Measurements from ENCODE around the gene MMGT1. TPM values are rescaled to one million over a fixed set of nuclear protein-coding genes. Genes with fewer than 3 reads are reported as not detected.

The MMGT1 gene
- 28.2 and 28.3 TPM in 2 replicates for total RNA-seq (2014; rRNA removed; shearing (Covaris generic))
- 25.9 and 37.5 TPM in 2 replicates for polyA plus RNA-seq (2015; cell fraction: cytosol; rRNA removed)
- 9.0 and 11.5 TPM in 2 replicates for polyA plus RNA-seq (2015; cell fraction: nucleus; rRNA removed)

- in situ Hi-C loops (cut with HindIII; ENCODE audit: low pct_unique_long_range_greater_than_20kb, low sequenced_read_pairs): no loop called here
- peak; percentile 81 for DNase-seq (ENCODE audit: low read depth, low spot score)
Observed at GRCh38 chrX:135973548-135974278, at the start of gene MMGT1. Gene MMGT1 (minus strand): TSS chrX:135973988. CDS start chrX:135973675, 313 bp downstream.

GRCh38 chrX:136021903-136022302, 48.1 kb upstream of the MMGT1 start:
- in situ Hi-C loops (cut with HindIII; ENCODE audit: low pct_unique_long_range_greater_than_20kb, low sequenced_read_pairs): no loop called here
- no peak for DNase-seq (ENCODE audit: low read depth, low spot score)

GRCh38 chrX:136021160-136021559, 47.4 kb upstream of the MMGT1 start:
- in situ Hi-C loops (cut with HindIII; ENCODE audit: low pct_unique_long_range_greater_than_20kb, low sequenced_read_pairs): no loop called here
- no peak for DNase-seq (ENCODE audit: low read depth, low spot score)

GRCh38 chrX:136019226-136019625, 45.4 kb upstream of the MMGT1 start:
- DNase-seq (ENCODE audit: low read depth, low spot score): no peak
- in situ Hi-C loops (cut with HindIII; ENCODE audit: low pct_unique_long_range_greater_than_20kb, low sequenced_read_pairs): no loop called here

- in situ Hi-C loops (cut with HindIII; ENCODE audit: low pct_unique_long_range_greater_than_20kb, low sequenced_read_pairs): no loop called here
- no peak for DNase-seq (ENCODE audit: low read depth, low spot score)
Observed at GRCh38 chrX:136016881-136017280, 43.1 kb upstream of the MMGT1 start.

- in situ Hi-C loops (cut with HindIII; ENCODE audit: low pct_unique_long_range_greater_than_20kb, low sequenced_read_pairs): no loop called here
- DNase-seq (ENCODE audit: low read depth, low spot score): no peak
Observed at GRCh38 chrX:136015016-136015415, 41.2 kb upstream of the MMGT1 start.

- in situ Hi-C loops (cut with HindIII; ENCODE audit: low pct_unique_long_range_greater_than_20kb, low sequenced_read_pairs): no loop called here
- DNase-seq (ENCODE audit: low read depth, low spot score): no peak
Observed at GRCh38 chrX:135988245-135988644, 14.5 kb upstream of the MMGT1 start.

- no peak for DNase-seq (ENCODE audit: low read depth, low spot score)
- in situ Hi-C loops (cut with HindIII; ENCODE audit: low pct_unique_long_range_greater_than_20kb, low sequenced_read_pairs): no loop called here
Observed at GRCh38 chrX:135985973-135986310, 12.2 kb upstream of the MMGT1 start.

- DNase-seq (ENCODE audit: low read depth, low spot score): peak; percentile 71
- in situ Hi-C loops (cut with HindIII; ENCODE audit: low pct_unique_long_range_greater_than_20kb, low sequenced_read_pairs): no loop called here
Observed at GRCh38 chrX:135985157-135985972, 11.6 kb upstream of the MMGT1 start, which contains the start of gene SLC9A6. Gene SLC9A6 (plus strand): TSS chrX:135985435. CDS start chrX:135985659, 224 bp downstream.

- in situ Hi-C loops (cut with HindIII; ENCODE audit: low pct_unique_long_range_greater_than_20kb, low sequenced_read_pairs): no loop called here
Observed at GRCh38 chrX:135984791-135985156, 11.0 kb upstream of the MMGT1 start.

GRCh38 chrX:135984256-135984655, 10.5 kb upstream of the MMGT1 start:
- DNase-seq (ENCODE audit: low read depth, low spot score): peak; percentile 25
- in situ Hi-C loops (cut with HindIII; ENCODE audit: low pct_unique_long_range_greater_than_20kb, low sequenced_read_pairs): no loop called here

More at GRCh38 chrX:135984791-135985156, 11.0 kb upstream of the MMGT1 start:
- DNase-seq (ENCODE audit: low read depth, low spot score): no peak

GRCh38 chrX:135982860-135983259, 9.1 kb upstream of the MMGT1 start:
- in situ Hi-C loops (cut with HindIII; ENCODE audit: low pct_unique_long_range_greater_than_20kb, low sequenced_read_pairs): no loop called here
- DNase-seq (ENCODE audit: low read depth, low spot score): no peak

GRCh38 chrX:135981668-135982067, 7.9 kb upstream of the MMGT1 start:
- no peak for DNase-seq (ENCODE audit: low read depth, low spot score)
- in situ Hi-C loops (cut with HindIII; ENCODE audit: low pct_unique_long_range_greater_than_20kb, low sequenced_read_pairs): no loop called here

GRCh38 chrX:135981010-135981409, 7.2 kb upstream of the MMGT1 start:
- DNase-seq (ENCODE audit: low read depth, low spot score): no peak
- in situ Hi-C loops (cut with HindIII; ENCODE audit: low pct_unique_long_range_greater_than_20kb, low sequenced_read_pairs): no loop called here

GRCh38 chrX:135977611-135978010, 3.8 kb upstream of the MMGT1 start:
- in situ Hi-C loops (cut with HindIII; ENCODE audit: low pct_unique_long_range_greater_than_20kb, low sequenced_read_pairs): no loop called here
- DNase-seq (ENCODE audit: low read depth, low spot score): no peak

GRCh38 chrX:135975421-135975820, 1.6 kb upstream of the MMGT1 start:
- in situ Hi-C loops (cut with HindIII; ENCODE audit: low pct_unique_long_range_greater_than_20kb, low sequenced_read_pairs): no loop called here
- peak; percentile 72 for DNase-seq (ENCODE audit: low read depth, low spot score)

- peak; percentile 70 for DNase-seq (ENCODE audit: low read depth, low spot score)
- in situ Hi-C loops (cut with HindIII; ENCODE audit: low pct_unique_long_range_greater_than_20kb, low sequenced_read_pairs): no loop called here
Observed at GRCh38 chrX:135974279-135974856, 580 bp upstream of the MMGT1 start.

- peak; percentile 46 for DNase-seq (ENCODE audit: low read depth, low spot score)
- in situ Hi-C loops (cut with HindIII; ENCODE audit: low pct_unique_long_range_greater_than_20kb, low sequenced_read_pairs): no loop called here
Observed at GRCh38 chrX:135973025-135973547, 702 bp downstream of the MMGT1 start.
